Small intestine (tissue), 4 donors: ENCODE measurements around the gene PIGL. TPM values are rescaled to one million over a fixed set of nuclear protein-coding genes. Genes with fewer than 3 reads are reported as not detected.

Experiments
- polyA plus RNA-seq, 4 donors: library from polyadenylated mRNA; stranded (reverse) in 3 of 4; unstranded in 1 of 4; fragments of 200-250 nt in 3 of 4; fragments of 120-200 nt in 1 of 4; gene quantifications; one replicate each; pipeline versions ENCODE4 v1.2.1 to v1.2.3, GENCODE V29; 2013
- donor health status: healthy with polysubstance abuse.
- donor health status: Bipolar disorder and iron deficiency.
- donor health status: healthy.

PIGL gene
- polyA plus RNA-seq, 4 donors = 19.0 to 43.1 (median 25.9) TPM

Other genes starting within 250 kb of the PIGL start
- 10 to 100 TPM; 20.0 to 33.8 (median 26.1) TPM for gene ZSWIM7, start 217.5 kb upstream of the PIGL start, polyA plus RNA-seq
- 10 to 100 TPM; 28.9 to 57.1 (median 35.7) TPM for gene TTC19, start 217.4 kb upstream of the PIGL start, polyA plus RNA-seq
- gene NCOR1, start 1.7 kb upstream of the PIGL start, polyA plus RNA-seq = 100 to 1,000 TPM in 3 of 4 donors, 10 to 100 TPM in 1; 69.3 to 227 (median 157) TPM
- gene CENPV, start 136.3 kb downstream of the PIGL start, polyA plus RNA-seq = 100 to 1,000 TPM; 115 to 185 (median 147) TPM
- gene UBB, start 163.9 kb downstream of the PIGL start, polyA plus RNA-seq = 1,000 to 10,000 TPM; 1,011 to 2,335 (median 1,850) TPM
- 1 to 10 TPM in 3 of 4 donors, under 1 TPM in 1; 0.45 to 9.3 (median 3.3) TPM for gene TRPV2, start 198.4 kb downstream of the PIGL start, polyA plus RNA-seq